HEK293 (cell line): ENCODE measurements around the gene NXN.

Source experiments
- GFI1B ChIP-seq: fragments of 450-650 bp; formaldehyde crosslinking; IDR thresholded peaks from 2 replicates; pipeline ENCODE4 v1.5.1; 2016; ENCODE audit warnings: missing biosample characterization, missing genetic modification characterization
- OVOL3 ChIP-seq: fragments of 450-650 bp; formaldehyde crosslinking; IDR thresholded peaks from 2 replicates; pipeline ENCODE4 v1.5.1; 2016; ENCODE audit warnings: missing biosample characterization, missing genetic modification characterization
- REPIN1 ChIP-seq: fragments of 450-650 bp; formaldehyde crosslinking; IDR thresholded peaks from 2 replicates; pipeline ENCODE4 v1.5.1; 2017; ENCODE audit warnings: missing biosample characterization, missing genetic modification characterization, low read depth
- TCF7L2 ChIP-seq: IDR thresholded peaks from 2 replicates; pipeline ENCODE4 v1.6.1; 2011; ENCODE audit warnings: low read depth, mild to moderate bottlenecking, inconsistent platforms, low read length, moderate library complexity, borderline replicate concordance
- YY1 ChIP-seq: fragments of 450-650 bp; formaldehyde crosslinking; IDR thresholded peaks from 2 replicates; pipeline ENCODE4 v1.5.1; 2018; ENCODE audit warnings: missing biosample characterization, missing genetic modification characterization
- ZBTB48 ChIP-seq: fragments of 450-650 bp; formaldehyde crosslinking; IDR thresholded peaks from 2 replicates; pipeline ENCODE4 v1.5.1; 2016; ENCODE audit warnings: missing biosample characterization, missing genetic modification characterization
- ZNF169 ChIP-seq: fragments of 450-650 bp; formaldehyde crosslinking; IDR thresholded peaks from 2 replicates; pipeline ENCODE4 v1.5.1; 2016; ENCODE audit warnings: missing biosample characterization, missing genetic modification characterization
- ZNF510 ChIP-seq: fragments of 450-650 bp; formaldehyde crosslinking; IDR thresholded peaks from 2 replicates; pipeline ENCODE4 v1.5.1; 2018; ENCODE audit warnings: mild to moderate bottlenecking, missing genetic modification characterization, missing biosample characterization; ENCODE audit not compliant: insufficient replicate concordance
- ZNF629 ChIP-seq: fragments of 450-650 bp; formaldehyde crosslinking; IDR thresholded peaks from 2 replicates; pipeline ENCODE4 v1.5.1; 2017; ENCODE audit warnings: missing biosample characterization, missing genetic modification characterization
- TF ChIP-seq, protein P1 (sequence below): fragments of 450-650 bp; formaldehyde crosslinking; IDR thresholded peaks from 2 replicates; pipeline ENCODE4 v1.5.1; 2016; ENCODE audit warnings: missing biosample characterization, missing genetic modification characterization

DNA sequence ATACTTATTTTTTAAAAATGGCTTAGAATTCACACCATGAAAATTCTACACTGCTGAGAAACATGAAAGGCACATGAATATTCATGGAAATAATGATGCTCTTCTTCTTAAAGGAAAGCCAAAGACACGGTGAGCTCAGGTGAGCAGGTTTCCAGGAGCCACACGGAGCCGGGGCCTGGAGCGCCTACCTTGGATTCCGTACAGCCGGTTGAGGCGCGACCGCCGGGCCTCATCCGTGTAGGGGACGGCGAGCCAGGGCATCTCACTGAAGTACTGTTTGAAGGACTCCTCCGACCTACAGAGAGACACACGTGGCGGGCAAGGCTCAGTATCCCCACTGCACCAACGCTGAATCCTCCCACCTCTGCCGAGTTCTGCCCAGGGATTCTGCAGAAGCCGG lies 160.3 kb downstream of the NXN start:
- TF ChIP-seq ZNF169 (tag by site-specific recombination) (no peak), ZBTB48 (tag by site-specific recombination) (no peak), ZNF510 (tag by site-specific recombination) (no peak), REPIN1 (tag by site-specific recombination) (no peak), ZNF629 (tag by site-specific recombination) (no peak), YY1 (no peak), OVOL3 (no peak), TCF7L2 (no peak), GFI1B (tag by site-specific recombination) (no peak)
- TF ChIP-seq, protein P1, sequence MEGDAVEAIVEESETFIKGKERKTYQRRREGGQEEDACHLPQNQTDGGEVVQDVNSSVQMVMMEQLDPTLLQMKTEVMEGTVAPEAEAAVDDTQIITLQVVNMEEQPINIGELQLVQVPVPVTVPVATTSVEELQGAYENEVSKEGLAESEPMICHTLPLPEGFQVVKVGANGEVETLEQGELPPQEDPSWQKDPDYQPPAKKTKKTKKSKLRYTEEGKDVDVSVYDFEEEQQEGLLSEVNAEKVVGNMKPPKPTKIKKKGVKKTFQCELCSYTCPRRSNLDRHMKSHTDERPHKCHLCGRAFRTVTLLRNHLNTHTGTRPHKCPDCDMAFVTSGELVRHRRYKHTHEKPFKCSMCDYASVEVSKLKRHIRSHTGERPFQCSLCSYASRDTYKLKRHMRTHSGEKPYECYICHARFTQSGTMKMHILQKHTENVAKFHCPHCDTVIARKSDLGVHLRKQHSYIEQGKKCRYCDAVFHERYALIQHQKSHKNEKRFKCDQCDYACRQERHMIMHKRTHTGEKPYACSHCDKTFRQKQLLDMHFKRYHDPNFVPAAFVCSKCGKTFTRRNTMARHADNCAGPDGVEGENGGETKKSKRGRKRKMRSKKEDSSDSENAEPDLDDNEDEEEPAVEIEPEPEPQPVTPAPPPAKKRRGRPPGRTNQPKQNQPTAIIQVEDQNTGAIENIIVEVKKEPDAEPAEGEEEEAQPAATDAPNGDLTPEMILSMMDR (tag by site-specific recombination) = no peak
